GM23338 (cell line): Measurements from ENCODE around the gene FGF16. TPM values are rescaled to one million over a fixed set of nuclear protein-coding genes. Genes with fewer than 3 reads are reported as not detected.

Source experiments
- ATAC-seq: fragments of 200-7000 bp; cut with Tn5 transposase; 3 replicates; pipeline ENCODE4 v1.9.1; 2020
- DNase-seq: peaks from one replicate; pipeline ENCODE4 v3.0.0-alpha.2; 2015; ENCODE audit warnings: low spot score
- H2AFZ ChIP-seq: fragments of 200-600 bp; sonication (generic); 2 replicates; pipeline ENCODE4 v1.8.0; 2016; ENCODE audit warnings: antibody characterized with exemption, mild to moderate bottlenecking, moderate library complexity
- H3F3A ChIP-seq: fragments of 200-600 bp; sonication (generic); replicated peaks from 2 replicates; pipeline ENCODE4 v1.8.0; 2017; ENCODE audit warnings: antibody characterized with exemption, mixed run types, low read depth
- H3K27ac ChIP-seq: fragments of 200-600 bp; sonication (generic); 2 replicates; pipeline ENCODE4 v1.6.1; 2016; ENCODE audit warnings: low read depth
- H3K27me3 ChIP-seq: fragments of 200-600 bp; sonication (generic); 2 replicates; pipeline ENCODE4 v1.8.0; 2016; ENCODE audit warnings: mild to moderate bottlenecking, mixed run types, moderate library complexity; ENCODE audit not compliant: insufficient read depth
- H3K36me3 ChIP-seq: fragments of 200-600 bp; sonication (generic); 2 replicates; pipeline ENCODE4 v1.8.0; 2016; ENCODE audit warnings: mild to moderate bottlenecking; ENCODE audit not compliant: insufficient read depth
- H3K4me1 ChIP-seq: fragments of 200-600 bp; sonication (generic); 2 replicates; pipeline ENCODE4 v1.8.0; 2016; ENCODE audit warnings: mild to moderate bottlenecking, moderate library complexity; ENCODE audit not compliant: insufficient read depth
- H3K4me2 ChIP-seq: fragments of 200-600 bp; sonication (generic); 2 replicates; pipeline ENCODE4 v1.7.1; 2017; ENCODE audit warnings: mixed run types
- H3K4me3 ChIP-seq: fragments of 200-600 bp; sonication (generic); 2 replicates; pipeline ENCODE4 v1.6.1; 2016; ENCODE audit warnings: mixed run types
- H3K79me2 ChIP-seq: fragments of 200-600 bp; sonication (generic); replicated peaks from 2 replicates; pipeline ENCODE4 v1.8.0; 2017; ENCODE audit warnings: mild to moderate bottlenecking; ENCODE audit not compliant: insufficient read depth
- H3K9me2 ChIP-seq: fragments of 200-600 bp; sonication (generic); 2 replicates; pipeline ENCODE4 v1.8.0; 2017; ENCODE audit not compliant: insufficient read depth
- H4K20me1 ChIP-seq: fragments of 200-600 bp; sonication (generic); replicated peaks from 2 replicates; pipeline ENCODE4 v1.8.0; 2017; ENCODE audit warnings: mild to moderate bottlenecking; ENCODE audit not compliant: insufficient read depth
- H3K27ac Mint-ChIP-seq: 2 replicates; pipeline ENCODE4 v1.8.0; 2020; ENCODE audit warnings: inconsistent platforms, mild to moderate bottlenecking, moderate library complexity, mixed read lengths
- H3K27me3 Mint-ChIP-seq: 3 replicates; pipeline ENCODE4 v1.8.0; 2022; ENCODE audit warnings: low read depth, mild to moderate bottlenecking, moderate library complexity, mixed read lengths, inconsistent platforms; ENCODE audit not compliant: insufficient read depth, poor library complexity
- H3K36me3 Mint-ChIP-seq: 3 replicates; pipeline ENCODE4 v1.8.0; 2021; ENCODE audit warnings: low read depth, mild to moderate bottlenecking, inconsistent platforms, moderate library complexity, mixed read lengths
- H3K4me1 Mint-ChIP-seq: 3 replicates; pipeline ENCODE4 v1.8.0; 2020; ENCODE audit warnings: mild to moderate bottlenecking, inconsistent platforms, mixed read lengths
- H3K4me3 Mint-ChIP-seq: 3 replicates; pipeline ENCODE4 v1.8.0; 2021; ENCODE audit warnings: moderate library complexity, mild to moderate bottlenecking, inconsistent platforms, mixed read lengths
- H3K9me3 Mint-ChIP-seq: 3 replicates; pipeline ENCODE4 v1.8.0; 2020; ENCODE audit warnings: moderate library complexity, mild to moderate bottlenecking, inconsistent platforms, mixed read lengths
- CREB1 ChIP-seq: fragments of 250-450 bp; sonication (Bioruptor Pico); IDR thresholded peaks from 2 replicates; pipeline ENCODE4 v1.5.0; 2020; ENCODE audit warnings: low read depth, mild to moderate bottlenecking, moderate library complexity
- EZH2 ChIP-seq: fragments of 200-600 bp; sonication (generic); IDR thresholded peaks from one replicate; pipeline ENCODE4 v1.8.0; 2017; ENCODE audit warnings: antibody characterized with exemption, mild to moderate bottlenecking, low read depth; ENCODE audit not compliant: unreplicated experiment
- EZH2phosphoT487 ChIP-seq: fragments of 200-600 bp; sonication (generic); IDR thresholded peaks from one replicate; pipeline ENCODE4 v1.8.1; 2018; ENCODE audit warnings: antibody characterized with exemption; ENCODE audit not compliant: unreplicated experiment
- NANOG ChIP-seq: IDR thresholded peaks from 2 replicates; pipeline ENCODE4 v1.6.1; 2016; ENCODE audit warnings: antibody characterized with exemption, borderline replicate concordance
- STAT1 ChIP-seq: IDR thresholded peaks from one replicate; pipeline ENCODE4 v1.6.1; 2016; ENCODE audit warnings: antibody characterized with exemption; ENCODE audit not compliant: unreplicated experiment
- ZNF331 ChIP-seq: fragments of 250-450 bp; sonication (Bioruptor Pico); IDR thresholded peaks from 2 replicates; pipeline ENCODE4 v1.5.0; 2020; ENCODE audit warnings: low read depth, mild to moderate bottlenecking, moderate library complexity
- polyA plus RNA-seq: library from polyadenylated mRNA; unstranded; fragments of >200 nt; fragmentation: Nextera tagmentation; extraction: Ambion mirVana; gene quantifications from 2 replicates; pipeline ENCODE4 v1.2.1, GENCODE V29; 2016
- total RNA-seq: library from RNA; depleted of rRNA; stranded (reverse); fragments of >200 nt; shearing (Covaris generic); gene quantifications from 2 replicates; pipeline ENCODE4 v1.2.3, GENCODE V29; 2014
- TF ChIP-seq, protein P1 (sequence below): fragments of 250-450 bp; sonication (Bioruptor Pico); IDR thresholded peaks from 2 replicates; pipeline ENCODE4 v1.5.0; 2020; ENCODE audit warnings: mild to moderate bottlenecking, moderate library complexity
- TF ChIP-seq, protein P2 (sequence below), 2 experiments: fragments of 200-600 bp in 1 of 2; sonication (generic) in 1 of 2; conservative IDR thresholded peaks; 2 replicates each; pipeline versions ENCODE4 v1.5.1 to v1.6.1; 2016 to 2017; ENCODE audit warnings: antibody characterized with exemption in 2 of 2, low read depth in 2 of 2, mild to moderate bottlenecking in 2 of 2, moderate library complexity in 1 of 2
- TF ChIP-seq, protein P3 (sequence below): IDR thresholded peaks from 2 replicates; pipeline ENCODE4 v1.6.1; 2016; ENCODE audit warnings: antibody characterized with exemption

Gene FGF16
- total and polyA plus RNA-seq, 2 experiments from 2014 or later, result 1.6 to 2.3 TPM

DNA sequence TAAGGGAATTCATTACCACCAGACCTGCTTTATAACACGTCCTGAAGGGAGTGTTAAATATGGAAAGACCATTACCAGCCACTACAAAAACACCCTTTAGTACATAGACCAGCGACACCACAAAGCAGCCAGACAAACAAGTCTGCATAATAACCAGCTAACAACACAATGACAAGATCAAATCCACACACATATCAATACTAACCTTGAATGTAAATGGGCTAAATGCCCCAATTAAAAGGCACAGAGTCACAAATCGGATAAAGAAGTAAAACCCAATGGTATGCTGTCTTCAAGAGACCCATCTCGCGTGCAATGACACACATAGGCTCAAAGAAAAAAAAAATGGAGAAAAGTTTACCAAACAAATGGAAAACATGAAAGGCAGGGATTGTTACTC lies 36.9 kb downstream of the FGF16 start:
- Histone ChIP-seq H3K36me3 (no peaks in the 10 kb centered on the region), H3K4me1 (no peaks in the 10 kb centered on the region), H3K27ac (no peak overlapping the region), H3K9me2 (no peaks in the 10 kb centered on the region), H4K20me1 (no peaks in the 10 kb centered on the region), H3K4me2 (no peak overlapping the region), H3K27me3 (no peaks in the 10 kb centered on the region), H3K79me2 (no peaks in the 10 kb centered on the region), H2AFZ (no peak overlapping the region), H3K4me3 (no peak overlapping the region), H3F3A (no peaks in the 10 kb centered on the region)
- no peaks in the 10 kb centered on the region for H3K27me3 Mint-ChIP-seq
- H3K27ac Mint-ChIP-seq, result no peak overlapping the region
- peaks cover 7% of the 10 kb centered on the region; the same call in 1 of the 3 replicates for H3K36me3 Mint-ChIP-seq
- H3K4me3 Mint-ChIP-seq, result no peak overlapping the region
- no peaks in the 10 kb centered on the region for H3K4me1 Mint-ChIP-seq
- no peak for ATAC-seq
- TF ChIP-seq, protein P1, sequence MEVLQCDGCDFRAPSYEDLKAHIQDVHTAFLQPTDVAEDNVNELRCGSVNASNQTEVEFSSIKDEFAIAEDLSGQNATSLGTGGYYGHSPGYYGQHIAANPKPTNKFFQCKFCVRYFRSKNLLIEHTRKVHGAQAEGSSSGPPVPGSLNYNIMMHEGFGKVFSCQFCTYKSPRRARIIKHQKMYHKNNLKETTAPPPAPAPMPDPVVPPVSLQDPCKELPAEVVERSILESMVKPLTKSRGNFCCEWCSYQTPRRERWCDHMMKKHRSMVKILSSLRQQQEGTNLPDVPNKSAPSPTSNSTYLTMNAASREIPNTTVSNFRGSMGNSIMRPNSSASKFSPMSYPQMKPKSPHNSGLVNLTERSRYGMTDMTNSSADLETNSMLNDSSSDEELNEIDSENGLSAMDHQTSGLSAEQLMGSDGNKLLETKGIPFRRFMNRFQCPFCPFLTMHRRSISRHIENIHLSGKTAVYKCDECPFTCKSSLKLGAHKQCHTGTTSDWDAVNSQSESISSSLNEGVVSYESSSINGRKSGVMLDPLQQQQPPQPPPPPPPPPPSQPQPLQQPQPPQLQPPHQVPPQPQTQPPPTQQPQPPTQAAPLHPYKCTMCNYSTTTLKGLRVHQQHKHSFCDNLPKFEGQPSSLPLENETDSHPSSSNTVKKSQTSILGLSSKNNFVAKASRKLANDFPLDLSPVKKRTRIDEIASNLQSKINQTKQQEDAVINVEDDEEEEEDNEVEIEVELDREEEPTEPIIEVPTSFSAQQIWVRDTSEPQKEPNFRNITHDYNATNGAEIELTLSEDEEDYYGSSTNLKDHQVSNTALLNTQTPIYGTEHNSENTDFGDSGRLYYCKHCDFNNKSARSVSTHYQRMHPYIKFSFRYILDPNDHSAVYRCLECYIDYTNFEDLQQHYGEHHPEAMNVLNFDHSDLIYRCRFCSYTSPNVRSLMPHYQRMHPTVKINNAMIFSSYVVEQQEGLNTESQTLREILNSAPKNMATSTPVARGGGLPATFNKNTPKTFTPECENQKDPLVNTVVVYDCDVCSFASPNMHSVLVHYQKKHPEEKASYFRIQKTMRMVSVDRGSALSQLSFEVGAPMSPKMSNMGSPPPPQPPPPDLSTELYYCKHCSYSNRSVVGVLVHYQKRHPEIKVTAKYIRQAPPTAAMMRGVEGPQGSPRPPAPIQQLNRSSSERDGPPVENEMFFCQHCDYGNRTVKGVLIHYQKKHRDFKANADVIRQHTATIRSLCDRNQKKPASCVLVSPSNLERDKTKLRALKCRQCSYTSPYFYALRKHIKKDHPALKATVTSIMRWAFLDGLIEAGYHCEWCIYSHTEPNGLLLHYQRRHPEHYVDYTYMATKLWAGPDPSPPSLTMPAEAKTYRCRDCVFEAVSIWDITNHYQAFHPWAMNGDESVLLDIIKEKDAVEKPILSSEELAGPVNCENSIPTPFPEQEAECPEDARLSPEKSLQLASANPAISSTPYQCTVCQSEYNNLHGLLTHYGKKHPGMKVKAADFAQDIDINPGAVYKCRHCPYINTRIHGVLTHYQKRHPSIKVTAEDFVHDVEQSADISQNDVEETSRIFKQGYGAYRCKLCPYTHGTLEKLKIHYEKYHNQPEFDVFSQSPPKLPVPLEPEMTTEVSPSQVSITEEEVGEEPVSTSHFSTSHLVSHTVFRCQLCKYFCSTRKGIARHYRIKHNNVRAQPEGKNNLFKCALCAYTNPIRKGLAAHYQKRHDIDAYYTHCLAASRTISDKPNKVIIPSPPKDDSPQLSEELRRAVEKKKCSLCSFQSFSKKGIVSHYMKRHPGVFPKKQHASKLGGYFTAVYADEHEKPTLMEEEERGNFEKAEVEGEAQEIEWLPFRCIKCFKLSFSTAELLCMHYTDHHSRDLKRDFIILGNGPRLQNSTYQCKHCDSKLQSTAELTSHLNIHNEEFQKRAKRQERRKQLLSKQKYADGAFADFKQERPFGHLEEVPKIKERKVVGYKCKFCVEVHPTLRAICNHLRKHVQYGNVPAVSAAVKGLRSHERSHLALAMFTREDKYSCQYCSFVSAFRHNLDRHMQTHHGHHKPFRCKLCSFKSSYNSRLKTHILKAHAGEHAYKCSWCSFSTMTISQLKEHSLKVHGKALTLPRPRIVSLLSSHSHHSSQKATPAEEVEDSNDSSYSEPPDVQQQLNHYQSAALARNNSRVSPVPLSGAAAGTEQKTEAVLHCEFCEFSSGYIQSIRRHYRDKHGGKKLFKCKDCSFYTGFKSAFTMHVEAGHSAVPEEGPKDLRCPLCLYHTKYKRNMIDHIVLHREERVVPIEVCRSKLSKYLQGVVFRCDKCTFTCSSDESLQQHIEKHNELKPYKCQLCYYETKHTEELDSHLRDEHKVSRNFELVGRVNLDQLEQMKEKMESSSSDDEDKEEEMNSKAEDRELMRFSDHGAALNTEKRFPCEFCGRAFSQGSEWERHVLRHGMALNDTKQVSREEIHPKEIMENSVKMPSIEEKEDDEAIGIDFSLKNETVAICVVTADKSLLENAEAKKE (CRISPR knock-in tag), result no peak
- TF ChIP-seq EZH2 (no peak), STAT1 (no peak), NANOG (no peak), EZH2phosphoT487 (no peak), ZNF331 (CRISPR knock-in tag) (no peak), CREB1 (CRISPR knock-in tag) (no peak)
- TF ChIP-seq, protein P2, sequence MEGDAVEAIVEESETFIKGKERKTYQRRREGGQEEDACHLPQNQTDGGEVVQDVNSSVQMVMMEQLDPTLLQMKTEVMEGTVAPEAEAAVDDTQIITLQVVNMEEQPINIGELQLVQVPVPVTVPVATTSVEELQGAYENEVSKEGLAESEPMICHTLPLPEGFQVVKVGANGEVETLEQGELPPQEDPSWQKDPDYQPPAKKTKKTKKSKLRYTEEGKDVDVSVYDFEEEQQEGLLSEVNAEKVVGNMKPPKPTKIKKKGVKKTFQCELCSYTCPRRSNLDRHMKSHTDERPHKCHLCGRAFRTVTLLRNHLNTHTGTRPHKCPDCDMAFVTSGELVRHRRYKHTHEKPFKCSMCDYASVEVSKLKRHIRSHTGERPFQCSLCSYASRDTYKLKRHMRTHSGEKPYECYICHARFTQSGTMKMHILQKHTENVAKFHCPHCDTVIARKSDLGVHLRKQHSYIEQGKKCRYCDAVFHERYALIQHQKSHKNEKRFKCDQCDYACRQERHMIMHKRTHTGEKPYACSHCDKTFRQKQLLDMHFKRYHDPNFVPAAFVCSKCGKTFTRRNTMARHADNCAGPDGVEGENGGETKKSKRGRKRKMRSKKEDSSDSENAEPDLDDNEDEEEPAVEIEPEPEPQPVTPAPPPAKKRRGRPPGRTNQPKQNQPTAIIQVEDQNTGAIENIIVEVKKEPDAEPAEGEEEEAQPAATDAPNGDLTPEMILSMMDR (conservative IDR thresholded peaks at IDR 0.05; ENCODE audit: low read depth in 2 of 2), result no peak
- TF ChIP-seq, protein P3, sequence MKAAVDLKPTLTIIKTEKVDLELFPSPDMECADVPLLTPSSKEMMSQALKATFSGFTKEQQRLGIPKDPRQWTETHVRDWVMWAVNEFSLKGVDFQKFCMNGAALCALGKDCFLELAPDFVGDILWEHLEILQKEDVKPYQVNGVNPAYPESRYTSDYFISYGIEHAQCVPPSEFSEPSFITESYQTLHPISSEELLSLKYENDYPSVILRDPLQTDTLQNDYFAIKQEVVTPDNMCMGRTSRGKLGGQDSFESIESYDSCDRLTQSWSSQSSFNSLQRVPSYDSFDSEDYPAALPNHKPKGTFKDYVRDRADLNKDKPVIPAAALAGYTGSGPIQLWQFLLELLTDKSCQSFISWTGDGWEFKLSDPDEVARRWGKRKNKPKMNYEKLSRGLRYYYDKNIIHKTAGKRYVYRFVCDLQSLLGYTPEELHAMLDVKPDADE, result no peak
- no peak for DNase-seq
- peaks cover 25% of the 10 kb centered on the region for H3K9me3 Mint-ChIP-seq
